ENCODE measurements around the gene TTC6.
A peak's percentile ranks its signal among the peaks of the same experiment; 100 is the strongest.

The TTC6 gene

GRCh38 chr14:37585971-37586796 is 9.2 kb upstream of the TTC6 start:
- DNase-seq = no peak

DNA sequence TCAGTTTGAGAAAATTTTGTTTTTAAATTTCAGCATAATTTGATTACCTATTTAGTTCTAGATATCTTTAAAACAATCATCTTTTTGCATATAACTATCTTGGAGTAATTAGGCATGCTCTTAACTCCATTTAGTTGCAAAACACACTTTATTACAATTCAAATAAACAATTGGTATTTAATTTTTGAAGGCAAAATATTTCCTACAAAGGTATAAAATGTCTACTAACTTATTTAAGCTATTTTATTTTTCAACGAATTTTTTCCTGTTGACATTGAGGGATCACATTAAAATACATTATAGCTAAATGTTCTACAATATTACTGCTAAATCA is 8.7 kb upstream of the TTC6 start:
- no peak for DNase-seq

DNA sequence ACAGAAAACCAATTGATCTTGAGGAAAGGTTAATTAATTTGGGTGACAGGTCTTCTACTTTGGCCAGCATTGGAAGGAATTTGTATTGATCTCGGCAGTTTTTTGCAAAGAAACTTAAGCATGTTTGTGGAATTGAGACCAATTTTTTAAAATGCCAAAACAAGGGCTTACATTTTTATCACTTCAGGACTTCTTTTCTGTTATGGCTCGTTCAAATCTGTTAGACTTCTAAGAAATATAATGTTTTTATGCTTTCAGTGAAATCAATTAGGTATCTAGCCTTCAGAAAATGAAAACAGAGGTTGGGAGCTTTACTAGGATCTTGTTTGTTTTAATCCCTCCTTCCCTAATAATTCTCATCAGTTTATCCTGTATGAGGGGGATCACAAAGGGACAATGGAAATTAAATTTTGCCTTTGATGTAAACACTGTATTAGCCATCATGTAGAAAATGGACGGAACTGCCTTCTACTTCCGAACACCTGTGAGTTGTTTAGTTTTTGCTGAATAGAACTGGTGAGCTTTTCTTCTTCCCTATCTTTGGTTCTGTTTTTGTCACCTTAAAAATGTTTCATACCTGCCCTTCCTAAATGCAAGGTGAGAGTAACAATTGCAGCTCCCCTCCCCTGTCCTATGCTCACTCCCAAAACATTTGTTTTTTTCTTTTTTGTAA is 8.2 kb upstream of the TTC6 start:
- no peak for DNase-seq

DNA sequence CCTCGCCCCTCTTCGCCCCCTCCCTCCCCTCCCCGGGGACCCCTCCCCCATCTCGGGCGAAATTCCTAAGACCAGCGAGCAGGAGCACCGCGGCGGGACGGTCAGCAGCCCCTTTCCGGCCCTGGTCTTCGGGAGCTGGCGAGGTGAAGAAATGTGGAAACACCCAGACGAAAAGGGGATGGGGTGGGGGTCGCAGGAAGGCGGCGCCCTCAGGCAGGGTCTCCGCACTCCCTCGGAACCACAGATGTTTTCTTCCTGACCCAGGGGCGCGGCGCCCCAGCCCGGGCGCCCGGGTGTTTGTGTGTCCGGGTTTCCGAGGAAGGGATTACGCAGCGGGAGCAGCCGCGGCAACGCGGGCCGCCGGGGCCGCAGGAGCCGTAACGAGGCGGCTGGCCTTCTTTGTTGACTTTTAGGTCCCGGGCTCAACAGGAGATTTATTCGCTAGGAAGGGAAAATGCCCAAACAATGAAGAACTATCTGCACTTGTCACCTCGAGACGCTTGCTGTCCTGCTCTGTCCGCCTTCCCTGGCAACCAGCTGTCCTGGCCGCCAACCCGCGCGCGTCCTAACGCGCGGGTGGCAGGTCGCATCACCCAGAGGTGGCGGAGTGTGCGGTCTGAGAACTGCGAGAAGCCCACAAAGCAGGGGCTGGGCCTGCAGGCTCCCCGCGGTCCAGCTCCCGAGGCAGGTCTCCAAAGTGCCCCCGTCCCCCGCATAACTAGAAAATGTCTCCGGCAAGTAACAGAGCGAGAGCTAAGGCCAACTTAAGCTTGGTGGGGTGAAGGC is 7.4 kb upstream of the TTC6 start:
- DNase-seq = no peak

- no peak for DNase-seq
Observed at GRCh38 chr14:37588667-37588955, 6.8 kb upstream of the TTC6 start.

DNA sequence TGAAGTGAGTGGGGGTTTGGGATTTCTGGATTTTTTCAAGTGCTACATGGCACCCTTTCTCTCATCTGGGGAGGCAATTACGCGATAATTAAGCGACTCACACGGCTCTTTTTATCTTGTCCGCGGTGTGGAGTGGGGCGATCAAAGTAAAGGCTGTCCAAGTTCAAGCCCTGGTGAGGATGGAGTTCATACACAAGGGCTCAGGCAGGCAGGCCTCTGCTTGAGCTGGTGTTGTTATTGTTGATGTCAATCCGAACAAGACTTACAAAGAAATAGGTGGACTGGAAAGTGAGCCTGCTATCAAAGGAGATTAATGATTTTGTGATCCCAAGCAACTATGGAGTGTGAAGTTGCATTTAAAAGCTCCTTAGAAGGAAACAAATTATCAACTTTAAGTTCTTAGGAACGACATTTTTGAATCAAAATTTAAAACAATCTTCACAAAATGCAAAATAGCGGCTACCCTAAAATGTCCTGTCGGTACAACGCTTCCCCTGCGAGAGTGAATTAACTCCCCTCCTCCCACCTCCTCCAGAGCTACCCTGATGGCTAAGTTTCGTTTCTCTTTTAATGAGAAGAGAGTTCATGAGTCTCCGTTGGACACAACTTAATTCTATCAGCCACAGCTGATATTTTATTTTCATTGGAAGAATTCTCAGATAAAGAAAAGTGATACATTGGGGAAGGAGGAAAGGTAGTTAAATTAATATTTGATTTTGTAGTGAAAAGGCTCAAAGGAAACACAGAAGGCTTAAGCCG is 6.3 kb upstream of the TTC6 start:
- no peak for DNase-seq

- DNase-seq = no peak
Observed at GRCh38 chr14:37589715-37590427, 5.6 kb upstream of the TTC6 start.

GRCh38 chr14:37590428-37591139 is 4.8 kb upstream of the TTC6 start:
- DNase-seq = no peak

- no peak for DNase-seq
Observed at GRCh38 chr14:37591311-37591940, 4.0 kb upstream of the TTC6 start.

- no peak for DNase-seq
Observed at GRCh38 chr14:37591941-37592481, 3.4 kb upstream of the TTC6 start.

- DNase-seq = no peak
Observed at GRCh38 chr14:37592482-37593408, 2.7 kb upstream of the TTC6 start.

DNA sequence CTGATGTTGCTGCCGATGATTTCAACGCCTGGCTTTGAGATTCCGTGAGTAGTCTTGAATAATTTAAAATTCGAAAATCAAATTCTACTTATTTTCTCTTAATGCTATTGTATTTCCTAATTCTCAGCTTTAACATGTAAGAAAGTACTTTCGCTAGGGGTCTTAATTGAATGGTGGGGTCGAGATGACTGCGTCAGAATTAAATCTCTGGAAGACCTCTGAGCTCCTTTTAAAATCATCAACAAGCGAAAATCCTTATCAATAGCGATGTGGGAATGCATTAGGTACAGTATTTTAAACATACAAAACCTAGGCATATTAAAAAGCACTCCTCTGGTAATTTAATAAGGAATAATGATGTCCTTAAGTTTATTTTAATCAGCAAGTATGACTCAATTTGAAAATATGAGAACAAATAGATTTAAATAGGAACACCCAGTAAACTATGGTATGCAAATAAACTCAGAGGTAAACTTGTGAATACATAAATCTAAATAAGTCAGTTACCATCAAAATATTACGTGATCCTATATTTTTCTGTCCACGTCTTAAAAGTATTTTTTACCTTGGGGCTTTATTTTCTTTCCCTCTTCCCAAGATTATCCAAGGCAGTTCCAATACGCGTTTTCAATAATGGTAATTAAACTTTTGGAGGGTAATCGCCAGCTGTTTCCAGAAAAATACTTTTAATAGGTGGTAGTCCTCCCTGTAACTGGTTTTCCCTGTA is 1.8 kb upstream of the TTC6 start:
- DNase-seq = no peak

DNA sequence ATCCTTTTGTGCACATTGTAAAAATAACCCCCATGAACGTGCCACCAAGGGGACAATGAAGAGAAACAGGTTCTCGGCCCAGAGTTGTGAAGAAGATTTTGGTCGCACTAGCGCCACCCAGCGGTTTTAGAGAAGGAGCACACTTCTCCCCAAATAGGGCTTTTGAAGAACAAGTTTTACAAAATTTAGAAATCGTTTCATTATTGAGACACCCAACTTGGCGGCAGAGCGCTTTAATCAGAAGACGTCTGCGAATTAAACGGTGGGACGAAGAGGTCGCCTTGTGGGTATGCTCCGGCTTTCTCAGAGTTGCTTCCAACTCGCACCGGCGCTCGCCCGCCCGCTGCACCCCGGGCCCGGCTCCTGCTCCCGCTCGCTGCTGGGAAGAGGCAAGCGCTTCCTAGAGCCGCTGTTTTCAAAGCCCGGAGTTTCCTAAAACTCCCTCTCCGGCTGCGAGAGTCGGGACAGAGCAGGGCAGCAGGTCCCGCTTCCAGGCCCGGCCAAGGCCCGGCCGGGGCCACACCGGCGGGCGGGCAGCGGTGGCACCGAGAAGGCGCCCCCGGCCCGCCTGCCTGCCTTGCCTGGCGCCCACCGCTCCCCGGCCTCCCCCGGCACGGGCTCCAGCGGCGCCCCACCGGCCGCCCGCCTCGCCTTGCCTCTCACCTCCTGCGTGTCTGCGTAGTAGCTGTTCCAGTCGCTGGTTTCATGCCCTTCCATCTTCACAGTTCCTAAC is 1.0 kb upstream of the TTC6 start:
- DNase-seq = no peak

DNA sequence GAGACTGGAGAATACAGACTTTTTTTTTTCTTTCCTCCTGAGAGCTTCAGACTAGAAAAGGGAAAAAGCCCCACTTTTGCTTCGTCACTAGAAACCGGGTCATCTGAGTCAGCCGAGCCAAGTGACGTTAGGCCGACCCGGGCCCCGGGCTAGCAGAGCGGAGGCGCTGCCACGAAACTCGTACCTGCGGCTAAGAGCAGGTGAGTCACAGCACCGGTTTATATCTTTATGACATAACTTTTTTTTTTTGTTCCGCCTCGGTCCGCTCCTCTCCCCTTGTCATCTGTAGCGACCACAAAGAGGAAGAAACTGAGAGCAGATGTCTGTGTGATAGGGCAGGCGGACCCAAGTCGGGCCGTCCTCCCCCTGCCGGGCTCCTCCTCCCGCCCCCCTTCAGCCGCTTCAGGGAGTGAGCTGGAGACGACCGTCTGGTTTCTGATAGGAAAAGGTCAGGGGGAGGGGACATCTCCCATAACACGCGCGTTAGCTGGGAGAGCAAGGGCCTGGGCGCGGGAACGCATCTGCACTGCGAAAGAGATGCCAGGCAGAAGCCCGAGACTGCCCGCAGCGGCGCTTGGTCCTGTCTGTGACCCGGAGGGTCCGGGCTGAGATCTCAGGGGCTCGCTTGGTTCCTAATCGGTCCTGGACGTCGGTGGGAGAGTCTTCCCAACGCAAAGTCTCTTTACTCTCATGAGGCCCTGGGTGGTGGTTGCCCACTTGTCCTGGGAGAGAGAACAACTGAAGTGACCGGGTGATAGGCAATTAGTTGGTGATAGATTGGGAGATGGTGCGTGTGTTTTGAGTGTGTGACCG is 586 bp downstream of the TTC6 start:
- DNase-seq = peak; percentile 47 to 54

- no peak for DNase-seq
Observed at GRCh38 chr14:37596790-37597472, 1.5 kb downstream of the TTC6 start.

- DNase-seq = no peak
Observed at GRCh38 chr14:37597538-37597913, 2.1 kb downstream of the TTC6 start.

All from activated CD4-positive, alpha-beta T cell treated with anti-CD3 and anti-CD28 coated beads for 4 hours (primary cell).